ENCODE measurements around the gene LIN7C.
"Not testable (repeated sequence)": the region's sequence is repeated elsewhere in the genome, so short reads cannot be mapped to it uniquely, and the experiment has no call there.

LIN7C gene

GRCh38 chr11:27528712-27529111 is 22.1 kb upstream of the LIN7C start:
- Histone ChIP-seq H3K36me3 (ENCODE audit: insufficient read depth, low read length) (no peaks in the 10 kb centered on the region), H3K4me3 (ENCODE audit: low read length) (no peak overlapping the region), H3K27ac (ENCODE audit: low read depth, low read length) (no peak overlapping the region), H3K27me3 (ENCODE audit: insufficient read depth, low read length) (no peaks in the 10 kb centered on the region), H3K9me3 (ENCODE audit: insufficient read depth, low read depth, low read length) (no peaks in the 10 kb centered on the region), H3K9ac (ENCODE audit: low read depth, low read length) (no peak overlapping the region), H3K4me1 (ENCODE audit: insufficient read depth, low read length) (no peaks in the 10 kb centered on the region)

GRCh38 chr11:27526535-27526934 is 20.0 kb upstream of the LIN7C start:
- Histone ChIP-seq H3K4me1 (ENCODE audit: insufficient read depth, low read length) (no peaks in the 10 kb centered on the region), H3K4me3 (ENCODE audit: low read length) (no peak overlapping the region), H3K36me3 (ENCODE audit: insufficient read depth, low read length) (no peaks in the 10 kb centered on the region), H3K9me3 (ENCODE audit: insufficient read depth, low read depth, low read length) (no peaks in the 10 kb centered on the region), H3K27me3 (ENCODE audit: insufficient read depth, low read length) (no peaks in the 10 kb centered on the region), H3K9ac (ENCODE audit: low read depth, low read length) (no peak overlapping the region), H3K27ac (ENCODE audit: low read depth, low read length) (no peak overlapping the region)
- 93% methylated on average over 1 of the region's 2 CpGs for WGBS

GRCh38 chr11:27525824-27526516 is 19.4 kb upstream of the LIN7C start:
- 84% methylated on average over 4 of the region's 4 CpGs for WGBS
- H3K27me3 ChIP-seq (ENCODE audit: insufficient read depth, low read length): no peaks in the 10 kb centered on the region
- H3K4me1 ChIP-seq (ENCODE audit: insufficient read depth, low read length): no peaks in the 10 kb centered on the region
- H3K4me3 ChIP-seq (ENCODE audit: low read length): no peak overlapping the region
- no peak overlapping the region for H3K27ac ChIP-seq (ENCODE audit: low read depth, low read length)
- no peaks in the 10 kb centered on the region for H3K9me3 ChIP-seq (ENCODE audit: insufficient read depth, low read depth, low read length)
- no peaks in the 10 kb centered on the region for H3K36me3 ChIP-seq (ENCODE audit: insufficient read depth, low read length)
- no peak overlapping the region for H3K9ac ChIP-seq (ENCODE audit: low read depth, low read length)

- WGBS: 67% methylated on average over 5 of the region's 5 CpGs
- H3K27me3 ChIP-seq (ENCODE audit: insufficient read depth, low read length): no peaks in the 10 kb centered on the region
- no peak overlapping the region for H3K4me3 ChIP-seq (ENCODE audit: low read length)
- H3K9me3 ChIP-seq (ENCODE audit: insufficient read depth, low read depth, low read length): no peaks in the 10 kb centered on the region
- no peak overlapping the region for H3K9ac ChIP-seq (ENCODE audit: low read depth, low read length)
- H3K36me3 ChIP-seq (ENCODE audit: insufficient read depth, low read length): no peaks in the 10 kb centered on the region
- no peaks in the 10 kb centered on the region for H3K4me1 ChIP-seq (ENCODE audit: insufficient read depth, low read length)
- no peak overlapping the region for H3K27ac ChIP-seq (ENCODE audit: low read depth, low read length)
Measured at GRCh38 chr11:27524155-27524554, 17.6 kb upstream of the LIN7C start.

GRCh38 chr11:27520226-27520625 is 13.7 kb upstream of the LIN7C start:
- 100% methylated on average over 3 of the region's 3 CpGs for WGBS
- Histone ChIP-seq H3K4me1 (ENCODE audit: insufficient read depth, low read length) (no peaks in the 10 kb centered on the region), H3K9me3 (ENCODE audit: insufficient read depth, low read depth, low read length) (no peaks in the 10 kb centered on the region), H3K27me3 (ENCODE audit: insufficient read depth, low read length) (no peaks in the 10 kb centered on the region), H3K36me3 (ENCODE audit: insufficient read depth, low read length) (no peaks in the 10 kb centered on the region), H3K27ac (ENCODE audit: low read depth, low read length) (no peak overlapping the region), H3K9ac (ENCODE audit: low read depth, low read length) (no peak overlapping the region), H3K4me3 (ENCODE audit: low read length) (no peak overlapping the region)

- 92% methylated on average over 2 of the region's 2 CpGs for WGBS
- no peak overlapping the region for H3K9ac ChIP-seq (ENCODE audit: low read depth, low read length)
- no peaks in the 10 kb centered on the region for H3K9me3 ChIP-seq (ENCODE audit: insufficient read depth, low read depth, low read length)
- no peaks in the 10 kb centered on the region for H3K27me3 ChIP-seq (ENCODE audit: insufficient read depth, low read length)
- H3K27ac ChIP-seq (ENCODE audit: low read depth, low read length): no peak overlapping the region
- H3K4me3 ChIP-seq (ENCODE audit: low read length): no peak overlapping the region
- no peaks in the 10 kb centered on the region for H3K36me3 ChIP-seq (ENCODE audit: insufficient read depth, low read length)
- no peaks in the 10 kb centered on the region; the same call in 1 of the 2 replicates for H3K4me1 ChIP-seq (ENCODE audit: insufficient read depth, low read length)
Measured at GRCh38 chr11:27518518-27518917, 11.9 kb upstream of the LIN7C start.

- H3K4me3 ChIP-seq (ENCODE audit: low read length); H3K36me3 ChIP-seq (ENCODE audit: insufficient read depth, low read length); H3K27ac ChIP-seq (ENCODE audit: low read depth, low read length); H3K9me3 ChIP-seq (ENCODE audit: insufficient read depth, low read depth, low read length); H3K4me1 ChIP-seq (ENCODE audit: insufficient read depth, low read length); H3K9ac ChIP-seq (ENCODE audit: low read depth, low read length); H3K27me3 ChIP-seq (ENCODE audit: insufficient read depth, low read length): not testable (repeated sequence)
- 85% methylated on average over 1 of the region's 1 CpG for WGBS
Measured at GRCh38 chr11:27517490-27517889, 10.9 kb upstream of the LIN7C start.

- Histone ChIP-seq H3K36me3 (ENCODE audit: insufficient read depth, low read length) (no peaks in the 10 kb centered on the region), H3K4me1 (ENCODE audit: insufficient read depth, low read length) (no peaks in the 10 kb centered on the region; the same call in 1 of the 2 replicates), H3K9ac (ENCODE audit: low read depth, low read length) (no peak overlapping the region), H3K27me3 (ENCODE audit: insufficient read depth, low read length) (no peaks in the 10 kb centered on the region), H3K4me3 (ENCODE audit: low read length) (no peak overlapping the region), H3K27ac (ENCODE audit: low read depth, low read length) (no peak overlapping the region), H3K9me3 (ENCODE audit: insufficient read depth, low read depth, low read length) (no peaks in the 10 kb centered on the region)
- 92% methylated on average over 4 of the region's 4 CpGs for WGBS
Measured at GRCh38 chr11:27514558-27514957, 8.0 kb upstream of the LIN7C start.

GRCh38 chr11:27514076-27514475 is 7.5 kb upstream of the LIN7C start:
- Histone ChIP-seq H3K9me3 (ENCODE audit: insufficient read depth, low read depth, low read length) (no peaks in the 10 kb centered on the region), H3K27ac (ENCODE audit: low read depth, low read length) (no peak overlapping the region), H3K4me1 (ENCODE audit: insufficient read depth, low read length) (no peaks in the 10 kb centered on the region; the same call in 1 of the 2 replicates), H3K27me3 (ENCODE audit: insufficient read depth, low read length) (no peaks in the 10 kb centered on the region), H3K9ac (ENCODE audit: low read depth, low read length) (no peak overlapping the region), H3K36me3 (ENCODE audit: insufficient read depth, low read length) (no peaks in the 10 kb centered on the region), H3K4me3 (ENCODE audit: low read length) (no peak overlapping the region)
- WGBS: 95% methylated on average over 4 of the region's 4 CpGs

GRCh38 chr11:27513389-27513788 is 6.8 kb upstream of the LIN7C start:
- Histone ChIP-seq H3K9ac (ENCODE audit: low read depth, low read length) (no peak overlapping the region), H3K27me3 (ENCODE audit: insufficient read depth, low read length) (no peaks in the 10 kb centered on the region), H3K27ac (ENCODE audit: low read depth, low read length) (no peak overlapping the region), H3K36me3 (ENCODE audit: insufficient read depth, low read length) (no peaks in the 10 kb centered on the region), H3K9me3 (ENCODE audit: insufficient read depth, low read depth, low read length) (no peaks in the 10 kb centered on the region), H3K4me3 (ENCODE audit: low read length) (no peak overlapping the region), H3K4me1 (ENCODE audit: insufficient read depth, low read length) (no peaks in the 10 kb centered on the region; the same call in 1 of the 2 replicates)
- WGBS: 75% methylated on average over 2 of the region's 2 CpGs

- Histone ChIP-seq H3K4me1 (ENCODE audit: insufficient read depth, low read length) (peaks cover 3% of the 10 kb centered on the region), H3K27me3 (ENCODE audit: insufficient read depth, low read length) (no peaks in the 10 kb centered on the region), H3K9ac (ENCODE audit: low read depth, low read length) (no peak overlapping the region), H3K27ac (ENCODE audit: low read depth, low read length) (no peak overlapping the region), H3K9me3 (ENCODE audit: insufficient read depth, low read depth, low read length) (no peaks in the 10 kb centered on the region), H3K36me3 (ENCODE audit: insufficient read depth, low read length) (no peaks in the 10 kb centered on the region), H3K4me3 (ENCODE audit: low read length) (no peak overlapping the region)
- 91% methylated on average over 3 of the region's 3 CpGs for WGBS
Measured at GRCh38 chr11:27512238-27512637, 5.7 kb upstream of the LIN7C start.

GRCh38 chr11:27509908-27510307 is 3.3 kb upstream of the LIN7C start:
- Histone ChIP-seq H3K9ac (ENCODE audit: low read depth, low read length) (no peak overlapping the region), H3K4me3 (ENCODE audit: low read length) (no peak overlapping the region), H3K27ac (ENCODE audit: low read depth, low read length) (no peak overlapping the region), H3K36me3 (ENCODE audit: insufficient read depth, low read length) (no peaks in the 10 kb centered on the region), H3K4me1 (ENCODE audit: insufficient read depth, low read length) (peaks cover 13% of the 10 kb centered on the region), H3K9me3 (ENCODE audit: insufficient read depth, low read depth, low read length) (no peaks in the 10 kb centered on the region), H3K27me3 (ENCODE audit: insufficient read depth, low read length) (no peaks in the 10 kb centered on the region)
- WGBS: 98% methylated on average over 3 of the region's 4 CpGs
